Endothelial cell of umbilical vein (primary cell): ENCODE data around the gene OSBPL10. TPM values are rescaled to one million over a fixed set of nuclear protein-coding genes. Genes with fewer than 3 reads are reported as not detected.

Experiments
- BruUV-seq: library from RNA; stranded (reverse); fragments of 400-500 nt; replicated peaks from 2 replicates; lab custom pipeline; 2021; lab: Mats Ljungman, UMichigan
- CTCF ChIA-PET: fragments of 300-600, 350-600 bp; sonication (Branson Sonifier 250); formaldehyde crosslinking; loops from one replicate; lab custom pipeline; 2021; ENCODE audit warnings: antibody characterized with exemption, inconsistent platforms; lab: Charles Lee
- POLR2A ChIA-PET: fragments of 300-600, 350-600 bp; sonication (Branson Sonifier 250); formaldehyde crosslinking; loops from one replicate; lab custom pipeline; 2021; ENCODE audit warnings: antibody characterized with exemption, inconsistent platforms; lab: Charles Lee
- DNase-seq: peaks from one replicate; pipeline ENCODE4 v3.0.0-alpha.2; 2011; ENCODE audit warnings: low read depth, low spot score
- FAIRE-seq: peaks from 2 replicates; lab custom pipeline; 2011; peaks lifted over from hg19 to GRCh38; lab: Jason Lieb, UNC
- H2AFZ ChIP-seq: 2 replicates; pipeline ENCODE4 v1.6.0; 2012; ENCODE audit warnings: low read depth, low read length, control low read depth, inconsistent platforms
- H3K27ac ChIP-seq: 2 replicates; pipeline ENCODE4 v1.5.1; 2011; ENCODE audit warnings: low read depth, mild to moderate bottlenecking, control low read depth, low read length, moderate library complexity; ENCODE audit not compliant: insufficient read depth
- H3K27me3 ChIP-seq, 2 experiments: 2 replicates each; pipeline versions ENCODE4 v1.6.0 to v1.6.1; 2011; ENCODE audit warnings: low read length in 2 of 2, mixed read lengths in 1 of 2; ENCODE audit not compliant: control insufficient read depth in 2 of 2, insufficient read depth in 2 of 2
- H3K36me3 ChIP-seq, 2 experiments: 2 replicates in 1 of 2; 3 replicates in 1 of 2; pipeline ENCODE4 v1.5.1; 2011; ENCODE audit warnings: low read length in 2 of 2, mild to moderate bottlenecking in 1 of 2, moderate library complexity in 1 of 2; ENCODE audit not compliant: control insufficient read depth in 2 of 2, insufficient read depth in 2 of 2; ENCODE audit errors: extremely low read depth in 1 of 2
- H3K4me1 ChIP-seq: 3 replicates; pipeline ENCODE4 v1.5.1; 2011; ENCODE audit warnings: mild to moderate bottlenecking, low read length; ENCODE audit not compliant: control insufficient read depth, insufficient read depth; ENCODE audit errors: extremely low read depth
- H3K4me2 ChIP-seq: 2 replicates; pipeline ENCODE4 v1.6.1; 2011; ENCODE audit warnings: low read length, control low read depth, mixed read lengths; ENCODE audit not compliant: insufficient read depth
- H3K4me3 ChIP-seq, 3 experiments: fragments of 200-600 bp in 1 of 3; sonication (generic), shearing (Covaris generic) in 1 of 3; replicated peaks in 1 of 3; 2 replicates each; pipeline ENCODE4 v1.5.1; 2011 to 2016; ENCODE audit warnings: control low read depth in 3 of 3, low read length in 3 of 3, mild to moderate bottlenecking in 2 of 3, inconsistent platforms in 1 of 3, low read depth in 1 of 3, moderate library complexity in 1 of 3; ENCODE audit not compliant: insufficient read depth in 1 of 3
- H3K79me2 ChIP-seq: 2 replicates; pipeline ENCODE4 v1.6.0; 2012; ENCODE audit warnings: low read length, inconsistent platforms; ENCODE audit not compliant: control insufficient read depth, insufficient read depth
- H3K9ac ChIP-seq: replicated peaks from 2 replicates; pipeline ENCODE3; 2011; ENCODE audit warnings: low read length, control low read depth; ENCODE audit not compliant: insufficient read depth; ENCODE audit errors: extremely low read depth
- H3K9me1 ChIP-seq: replicated peaks from 3 replicates; pipeline ENCODE4 v1.6.0; 2011; ENCODE audit warnings: mild to moderate bottlenecking, low read length; ENCODE audit not compliant: control insufficient read depth, insufficient read depth; ENCODE audit errors: extremely low read depth
- H3K9me3 ChIP-seq: replicated peaks from 2 replicates; pipeline ENCODE4 v1.5.1; 2012; ENCODE audit warnings: low read length, inconsistent platforms; ENCODE audit not compliant: control insufficient read depth, insufficient read depth
- H4K20me1 ChIP-seq: replicated peaks from 2 replicates; pipeline ENCODE3; 2011; ENCODE audit warnings: mild to moderate bottlenecking, low read length; ENCODE audit not compliant: control insufficient read depth, insufficient read depth; ENCODE audit errors: extremely low read depth
- CTCF ChIP-seq, 2 donors: IDR thresholded peaks; 1 replicate in 1 of 2; 2 replicates in 1 of 2; pipeline ENCODE4 v1.5.1; 2011; ENCODE audit warnings: low read length in 2 of 2, mild to moderate bottlenecking in 2 of 2, moderate library complexity in 2 of 2, control low read depth in 1 of 2, inconsistent platforms in 1 of 2, low read depth in 1 of 2; ENCODE audit not compliant: insufficient read depth in 1 of 2; ENCODE audit errors: extremely low read depth in 1 of 2
- EZH2 ChIP-seq: IDR thresholded peaks from 2 replicates; pipeline ENCODE4 v1.6.1; 2012; ENCODE audit warnings: borderline replicate concordance, low read depth, mild to moderate bottlenecking, moderate library complexity, low read length, inconsistent platforms; ENCODE audit not compliant: severe bottlenecking
- FOS ChIP-seq: IDR thresholded peaks from 2 replicates; pipeline ENCODE4 v1.6.1; 2011; ENCODE audit warnings: mild to moderate bottlenecking, low read length, moderate library complexity, borderline replicate concordance; ENCODE audit not compliant: insufficient read depth
- GATA2 ChIP-seq: IDR thresholded peaks from 2 replicates; pipeline ENCODE4 v1.7.0; 2011; ENCODE audit warnings: low read depth, mild to moderate bottlenecking, moderate library complexity, mixed read lengths, low read length; ENCODE audit not compliant: insufficient read length, insufficient read depth
- JUN ChIP-seq: IDR thresholded peaks from 2 replicates; pipeline ENCODE4 v1.6.1; 2011; ENCODE audit warnings: borderline replicate concordance, low read depth; ENCODE audit not compliant: insufficient read length, insufficient read depth
- MAX ChIP-seq: IDR thresholded peaks from 2 replicates; pipeline ENCODE4 v1.6.1; 2011; ENCODE audit not compliant: insufficient read depth, insufficient read length
- MYC ChIP-seq: IDR thresholded peaks from one replicate; pipeline ENCODE4 v1.6.1; 2011; ENCODE audit warnings: mild to moderate bottlenecking, low read depth, low read length
- POLR2A ChIP-seq: IDR thresholded peaks from 2 replicates; pipeline ENCODE4 v1.6.1; 2012; ENCODE audit warnings: low read depth, mild to moderate bottlenecking, control low read depth, low read length
- POLR2AphosphoS5 ChIP-seq: IDR thresholded peaks from 2 replicates; pipeline ENCODE4 v1.6.1; 2012; ENCODE audit warnings: low read depth, mild to moderate bottlenecking, control low read depth, low read length, moderate library complexity; ENCODE audit not compliant: insufficient read depth
- dilution Hi-C: fragments of 300-500 bp; cut with MboI; formaldehyde crosslinking; loops from one replicate; pipeline ENCODE4 v1.15.0; 2019; ENCODE audit warnings: low sequenced_read_pairs; ENCODE audit not compliant: extremely low pct_ligation_motif_present
- intact Hi-C: fragments of 100-400 bp; cut with micrococcal nuclease; formaldehyde crosslinking; loops from one replicate; pipeline ENCODE4 v1.10.0; 2022
- polyA plus RNA-seq, 4 experiments: library from polyadenylated mRNA; depleted of rRNA in 3 of 4; stranded (reverse) in 3 of 4; unstranded in 1 of 4; fragments of >200 nt; gene quantifications; 2 replicates each; pipeline versions ENCODE4 v1.2.1 to v1.2.3, GENCODE V29; 2011 to 2012; ENCODE audit warnings: missing spikeins in 1 of 4
- total RNA-seq: library from RNA; stranded (reverse); gene quantifications from 2 replicates; pipeline ENCODE4 v1.2.3, GENCODE V29; 2021

Gene OSBPL10
- total and polyA plus RNA-seq, 2 donors (not counting 3 experiments of a cell fraction or from before 2014, with no cell fraction given): 10.8 to 47.6 TPM

GRCh38 chr3:31900583-31900982 is 80.5 kb downstream of the OSBPL10 start:
- dilution Hi-C loops (no loop called here), intact Hi-C loops (no loop called here)
- no peak overlapping the region for H2AFZ ChIP-seq
- H3K36me3 ChIP-seq: no peaks in the 10 kb centered on the region
- no peaks in the 10 kb centered on the region for H4K20me1 ChIP-seq
- H3K9me1 ChIP-seq: no peaks in the 10 kb centered on the region
- H3K27ac ChIP-seq: no peak overlapping the region
- TF ChIP-seq MAX (no peak), MYC (no peak), JUN (no peak), POLR2A (no peak), GATA2 (no peak), CTCF (IDR thresholded peaks at IDR 0.05; ENCODE audit: extremely low read depth in 1 of 2, insufficient read depth in 1 of 2, low read depth in 1 of 2, low read length in 2 of 2) (no peak), POLR2AphosphoS5 (no peak), EZH2 (no peak), FOS (no peak)
- no peaks in the 10 kb centered on the region for H3K9me3 ChIP-seq
- no peak for FAIRE-seq
- H3K79me2 ChIP-seq: peaks cover 8% of the 10 kb centered on the region
- peaks cover 15% of the 10 kb centered on the region for H3K4me1 ChIP-seq
- no peaks in the 10 kb centered on the region for H3K27me3 ChIP-seq
- CTCF ChIA-PET: interaction anchor here (0.6 to 0.9 kb wide), 2 partner anchors 65 to 152 kb away, joined by 3 to 4 read pairs; no protein-coding TSS in a partner anchor
- peak overlapping the region; percentile 1 for H3K4me2 ChIP-seq
- no peak for DNase-seq
- no TSS peak for BruUV-seq
- H3K4me3 ChIP-seq: no peak overlapping the region
- H3K9ac ChIP-seq: no peak overlapping the region
- POLR2A ChIA-PET: no interaction called here
